Caco-2 (cell line): Measurements from ENCODE around the gene SCAND1. TPM values are rescaled to one million over a fixed set of nuclear protein-coding genes. Genes with fewer than 3 reads are reported as not detected.

Experiments
- BruUV-seq: library from RNA; stranded (reverse); fragments of 400-500 nt; replicated peaks from 2 replicates; lab custom pipeline; 2021; lab: Mats Ljungman, UMichigan
- CTCF ChIA-PET: fragments of 300-600 bp; sonication (Branson Sonifier 250); formaldehyde crosslinking; loops from one replicate; lab custom pipeline; 2022; ENCODE audit warnings: antibody characterized with exemption; lab: Charles Lee
- POLR2A ChIA-PET: fragments of 300-600 bp; sonication (Branson Sonifier 250); formaldehyde crosslinking; loops from one replicate; lab custom pipeline; 2022; ENCODE audit warnings: antibody characterized with exemption; lab: Charles Lee
- DNase-seq, 2 experiments: peaks; one replicate each; pipeline versions ENCODE4 v3.0.0 to v3.0.0-alpha.2; 2020 to 2022
- H3K27me3 ChIP-seq: replicated peaks from 2 replicates; pipeline ENCODE4 v1.6.0; 2011; ENCODE audit warnings: low read length; ENCODE audit not compliant: control insufficient read depth, insufficient read depth
- H3K36me3 ChIP-seq: 2 replicates; pipeline ENCODE4 v1.5.1; 2011; ENCODE audit warnings: low read length; ENCODE audit not compliant: control insufficient read depth, insufficient read depth
- H3K4me1 ChIP-seq: fragments of 250-450 bp; sonication (Bioruptor Pico); 2 replicates; pipeline ENCODE4 v1.5.1; 2020; ENCODE audit warnings: mild to moderate bottlenecking
- H3K4me3 ChIP-seq: 2 replicates; pipeline ENCODE4 v1.5.1; 2011; ENCODE audit warnings: low read depth, mild to moderate bottlenecking, control low read depth, low read length
- H3K9me3 ChIP-seq: fragments of 250-450 bp; sonication (Bioruptor Pico); 2 replicates; pipeline ENCODE4 v1.5.1; 2020; ENCODE audit warnings: mild to moderate bottlenecking, moderate library complexity
- H3K27ac Mint-ChIP-seq: one replicate; pipeline ENCODE4 v1.8.0; 2022; ENCODE audit warnings: mixed read lengths; ENCODE audit not compliant: unreplicated experiment
- H3K27me3 Mint-ChIP-seq: one replicate; pipeline ENCODE4 v1.8.0; 2022; ENCODE audit warnings: mixed read lengths; ENCODE audit not compliant: insufficient read depth, unreplicated experiment
- H3K36me3 Mint-ChIP-seq: one replicate; pipeline ENCODE4 v1.8.0; 2022; ENCODE audit warnings: mild to moderate bottlenecking, mixed read lengths; ENCODE audit not compliant: insufficient read depth, unreplicated experiment
- H3K4me1 Mint-ChIP-seq: one replicate; pipeline ENCODE4 v1.8.0; 2022; ENCODE audit warnings: low read depth, mixed read lengths; ENCODE audit not compliant: unreplicated experiment
- H3K4me3 Mint-ChIP-seq: one replicate; pipeline ENCODE4 v1.8.0; 2022; ENCODE audit warnings: mild to moderate bottlenecking, moderate library complexity, mixed read lengths; ENCODE audit not compliant: unreplicated experiment
- H3K9me3 Mint-ChIP-seq: one replicate; pipeline ENCODE4 v1.8.0; 2022; ENCODE audit warnings: mixed read lengths; ENCODE audit not compliant: unreplicated experiment
- intact Hi-C: fragments of 100-400 bp; cut with micrococcal nuclease; formaldehyde crosslinking; loops from one replicate; pipeline ENCODE4 v1.10.0; 2022; ENCODE audit not compliant: unreplicated experiment
- total RNA-seq: library from RNA; stranded (reverse); gene quantifications from 2 replicates; pipeline ENCODE4 v1.2.3, GENCODE V29; 2022
- TF ChIP-seq, protein P1 (sequence below), 2 experiments: fragments of 200-600 bp in 1 of 2; IDR thresholded peaks; 1 replicate in 1 of 2; 2 replicates in 1 of 2; pipeline versions ENCODE4 v1.5.1 to v1.8.0; 2011 to 2022; ENCODE audit warnings: antibody characterized with exemption in 1 of 2, control low read depth in 1 of 2, inconsistent platforms in 1 of 2, low read depth in 1 of 2, low read length in 1 of 2, mild to moderate bottlenecking in 1 of 2, moderate library complexity in 1 of 2; ENCODE audit not compliant: insufficient read depth in 1 of 2, severe bottlenecking in 1 of 2, unreplicated experiment in 1 of 2

The SCAND1 gene
- total RNA-seq, 1 experiment from 2014 or later = 129 TPM

DNA sequence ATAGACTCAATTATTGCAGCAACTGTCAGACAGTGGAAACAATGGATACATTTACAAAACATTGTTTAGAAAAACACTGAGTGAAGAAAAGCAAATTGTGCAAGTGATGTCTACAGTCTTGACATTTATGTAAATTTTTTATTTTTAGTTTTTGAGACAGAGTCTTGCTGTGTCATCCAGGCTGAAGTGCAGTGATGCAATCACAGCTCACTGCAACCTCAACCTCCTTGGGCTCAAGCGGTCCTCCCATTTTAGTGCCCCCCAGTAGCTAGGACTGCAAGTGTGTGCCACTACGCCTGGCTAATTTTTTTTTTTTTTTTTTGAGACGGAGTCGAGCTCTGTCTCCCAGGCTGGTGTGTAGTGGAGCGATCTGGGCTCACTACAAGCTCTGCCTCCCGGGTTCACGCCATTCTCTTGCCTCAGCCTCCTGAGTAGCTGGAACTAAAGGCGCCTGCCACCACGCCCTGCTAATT is 23.8 kb upstream of the SCAND1 start:
- H3K27ac Mint-ChIP-seq = no peak overlapping the region
- no peaks in the 10 kb centered on the region for H3K36me3 ChIP-seq

DNA sequence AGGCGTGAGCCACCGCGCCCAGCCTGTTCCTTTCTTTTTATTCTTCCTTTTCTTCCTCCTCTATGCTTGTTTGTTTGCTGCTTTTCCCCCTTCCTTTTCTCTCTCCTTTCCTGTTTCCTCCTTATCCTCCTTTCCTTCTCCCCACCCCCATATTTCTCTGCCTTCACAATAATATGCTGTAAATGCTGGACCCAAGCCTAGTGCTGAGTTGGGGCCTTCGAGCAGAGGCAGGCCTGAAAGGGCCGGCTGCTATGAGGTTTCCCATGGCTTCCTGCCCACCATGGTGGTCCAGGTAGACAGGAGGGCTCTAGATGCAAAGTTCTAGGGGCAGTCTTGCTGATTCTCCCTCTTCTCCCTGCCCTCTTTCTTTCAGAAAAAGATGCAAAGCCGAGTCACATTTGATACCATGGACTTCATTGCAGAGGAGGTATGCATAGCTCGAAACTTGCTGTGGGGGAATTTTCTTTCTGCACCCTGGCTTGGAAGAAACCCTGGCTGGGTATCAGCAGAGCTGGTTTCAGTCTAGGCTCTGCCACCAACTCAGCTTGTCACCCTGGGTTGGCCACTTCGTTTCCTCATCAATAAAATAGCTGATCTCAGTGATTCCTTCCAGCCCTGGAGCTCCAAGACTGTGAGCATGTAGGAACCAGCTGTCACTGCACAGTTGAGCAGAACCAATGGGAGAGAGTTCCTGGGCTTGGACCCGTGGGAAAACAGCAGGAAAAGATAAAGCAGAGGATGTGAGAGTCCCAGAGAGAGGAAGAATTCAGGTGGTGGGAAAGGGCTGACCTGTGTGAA is 21.5 kb upstream of the SCAND1 start:
- peaks cover 17% of the 10 kb centered on the region for H3K9me3 Mint-ChIP-seq
- ChIA-PET POLR2A (interaction anchor here (0.6 to 1.2 kb wide), 2 partner anchors 21 to 227 kb away, joined by 3 to 4 read pairs; no protein-coding TSS in a partner anchor), CTCF (interaction anchor here (1.1 to 2.0 kb wide), 2 partner anchors 15 to 21 kb away, joined by 5 to 7 read pairs; partner anchors contain the start of gene SCAND1)
- DNase-seq = no peak
- H3K27me3 ChIP-seq = 0 out of 2 replicates have a peak, but pooled peaks cover 1% of the 10 kb centered on the region
- TF ChIP-seq, protein P1, sequence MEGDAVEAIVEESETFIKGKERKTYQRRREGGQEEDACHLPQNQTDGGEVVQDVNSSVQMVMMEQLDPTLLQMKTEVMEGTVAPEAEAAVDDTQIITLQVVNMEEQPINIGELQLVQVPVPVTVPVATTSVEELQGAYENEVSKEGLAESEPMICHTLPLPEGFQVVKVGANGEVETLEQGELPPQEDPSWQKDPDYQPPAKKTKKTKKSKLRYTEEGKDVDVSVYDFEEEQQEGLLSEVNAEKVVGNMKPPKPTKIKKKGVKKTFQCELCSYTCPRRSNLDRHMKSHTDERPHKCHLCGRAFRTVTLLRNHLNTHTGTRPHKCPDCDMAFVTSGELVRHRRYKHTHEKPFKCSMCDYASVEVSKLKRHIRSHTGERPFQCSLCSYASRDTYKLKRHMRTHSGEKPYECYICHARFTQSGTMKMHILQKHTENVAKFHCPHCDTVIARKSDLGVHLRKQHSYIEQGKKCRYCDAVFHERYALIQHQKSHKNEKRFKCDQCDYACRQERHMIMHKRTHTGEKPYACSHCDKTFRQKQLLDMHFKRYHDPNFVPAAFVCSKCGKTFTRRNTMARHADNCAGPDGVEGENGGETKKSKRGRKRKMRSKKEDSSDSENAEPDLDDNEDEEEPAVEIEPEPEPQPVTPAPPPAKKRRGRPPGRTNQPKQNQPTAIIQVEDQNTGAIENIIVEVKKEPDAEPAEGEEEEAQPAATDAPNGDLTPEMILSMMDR (IDR thresholded peaks at IDR 0.05; ENCODE audit: insufficient read depth in 1 of 2, low read depth in 1 of 2, low read length in 1 of 2, severe bottlenecking in 1 of 2, unreplicated experiment in 1 of 2) = no peak
- intact Hi-C loops = no loop called here
- no peaks in the 10 kb centered on the region for H3K4me1 ChIP-seq
- H3K4me3 Mint-ChIP-seq = no peak overlapping the region
- H3K9me3 ChIP-seq = peaks cover 11% of the 10 kb centered on the region; the same call in 1 of the 2 replicates
- H3K4me1 Mint-ChIP-seq = no peaks in the 10 kb centered on the region
- H3K36me3 Mint-ChIP-seq = no peaks in the 10 kb centered on the region
- BruUV-seq = no TSS peak
- no peaks in the 10 kb centered on the region for H3K36me3 ChIP-seq
- no peak overlapping the region for H3K4me3 ChIP-seq
- no peak overlapping the region for H3K27ac Mint-ChIP-seq
- no peaks in the 10 kb centered on the region for H3K27me3 Mint-ChIP-seq

More for the DNA sequence above, 23.8 kb upstream of the SCAND1 start:
- BruUV-seq = no TSS peak
- Mint-ChIP-seq H3K9me3 (peaks cover 9% of the 10 kb centered on the region), H3K36me3 (no peaks in the 10 kb centered on the region), H3K4me1 (no peaks in the 10 kb centered on the region), H3K27me3 (no peaks in the 10 kb centered on the region), H3K4me3 (no peak overlapping the region)
- no peaks in the 10 kb centered on the region for H3K9me3 ChIP-seq
- intact Hi-C loops = no loop called here
- H3K27me3 ChIP-seq = 0 out of 2 replicates have a peak, but pooled peaks cover 1% of the 10 kb centered on the region
- H3K4me1 ChIP-seq = no peaks in the 10 kb centered on the region
- TF ChIP-seq, protein P1 (IDR thresholded peaks at IDR 0.05; ENCODE audit: insufficient read depth in 1 of 2, low read depth in 1 of 2, low read length in 1 of 2, severe bottlenecking in 1 of 2, unreplicated experiment in 1 of 2) = no peak
- no peak overlapping the region for H3K4me3 ChIP-seq
- POLR2A ChIA-PET = interaction anchor here (0.7 kb wide), 1 partner anchor 132 kb away, joined by 10 read pairs; no protein-coding TSS in a partner anchor
- no peak for DNase-seq
- CTCF ChIA-PET = interaction anchor here (0.7 to 2.2 kb wide), 4 partner anchors 13 to 460 kb away, joined by 4 to 6 read pairs (median 4); partner anchors contain the start of gene SCAND1

DNA sequence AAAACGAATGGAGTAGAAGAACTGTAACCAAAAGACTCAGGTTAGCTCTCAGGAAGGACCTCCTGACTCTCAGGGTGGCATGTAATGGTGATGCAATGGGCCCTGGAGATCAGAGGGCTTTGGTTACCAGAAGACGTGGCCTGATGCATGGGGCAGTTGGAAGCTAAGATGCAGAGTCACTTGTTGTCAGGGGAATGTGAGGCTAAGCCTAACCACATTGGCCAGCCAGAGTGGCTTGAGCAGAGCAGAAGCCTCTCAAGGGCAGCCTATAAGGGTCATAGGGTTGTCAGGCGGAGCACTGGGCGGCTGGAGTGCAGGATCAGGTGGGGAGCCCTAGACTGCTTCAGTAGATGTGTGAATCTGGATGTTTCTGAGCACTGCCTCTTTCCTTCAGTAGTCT is 20.0 kb upstream of the SCAND1 start:
- no TSS peak for BruUV-seq
- no peak overlapping the region for H3K4me3 Mint-ChIP-seq
- H3K4me1 Mint-ChIP-seq = peaks cover 7% of the 10 kb centered on the region
- H3K4me1 ChIP-seq = peaks cover 5% of the 10 kb centered on the region
- no peaks in the 10 kb centered on the region for H3K27me3 ChIP-seq
- POLR2A ChIA-PET = interaction anchor here (0.6 kb wide), 1 partner anchor 49 kb away, joined by 5 read pairs; no protein-coding TSS in a partner anchor
- intact Hi-C loops = no loop called here
- H3K36me3 ChIP-seq = no peaks in the 10 kb centered on the region
- no peaks in the 10 kb centered on the region for H3K27me3 Mint-ChIP-seq
- H3K9me3 ChIP-seq = peaks cover 11% of the 10 kb centered on the region; the same call in 1 of the 2 replicates
- TF ChIP-seq, protein P1 (IDR thresholded peaks at IDR 0.05; ENCODE audit: insufficient read depth in 1 of 2, low read depth in 1 of 2, low read length in 1 of 2, severe bottlenecking in 1 of 2, unreplicated experiment in 1 of 2) = no peak
- peaks cover 17% of the 10 kb centered on the region for H3K9me3 Mint-ChIP-seq
- H3K36me3 Mint-ChIP-seq = no peaks in the 10 kb centered on the region
- no peak overlapping the region for H3K27ac Mint-ChIP-seq
- DNase-seq = no peak
- H3K4me3 ChIP-seq = no peak overlapping the region
- CTCF ChIA-PET = interaction anchor here (1.3 to 1.4 kb wide), 2 partner anchors 19 to 20 kb away, joined by 4 to 5 read pairs; partner anchors contain the start of gene SCAND1
